ENCODE data around the gene SIRT6. TPM values are rescaled to one million over a fixed set of nuclear protein-coding genes. Genes with fewer than 3 reads are reported as not detected.
"Not testable (repeated sequence)": the region's sequence is repeated elsewhere in the genome, so short reads cannot be mapped to it uniquely, and the experiment has no call there.

Gene SIRT6
- total RNA-seq, 1 experiment from 2014 or later: 28.1 TPM

DNA sequence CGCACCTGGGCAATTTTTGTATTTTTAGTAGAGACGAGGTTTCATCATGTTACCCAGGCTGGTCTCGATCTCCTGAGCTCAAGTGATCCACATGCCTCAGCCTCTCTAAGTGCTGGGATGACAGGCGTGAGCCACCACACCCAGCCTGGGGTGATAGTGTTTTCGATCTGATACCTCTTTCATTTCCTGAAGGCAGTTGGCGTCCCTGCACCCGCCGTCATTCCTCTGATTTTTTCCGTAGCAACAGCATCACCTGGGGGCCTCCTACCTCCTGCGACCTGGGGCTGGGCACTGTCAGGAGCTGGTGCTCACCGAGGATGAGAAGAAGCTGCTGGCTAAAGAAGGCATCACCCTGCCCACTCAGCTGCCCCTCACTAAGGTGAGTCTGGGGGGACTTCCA is 18.1 kb downstream of the SIRT6 start:
- POLR2A ChIA-PET: no interaction called here
- CTCF ChIA-PET: interaction anchor here (0.5 to 6.2 kb wide), 5 partner anchors 22 to 664 kb away, joined by 3 to 57 read pairs (median 5); no protein-coding TSS in a partner anchor
- Mint-ChIP-seq H3K36me3 (no peaks in the 10 kb centered on the region), H3K27ac (no peak overlapping the region), H3K9me3 (no peaks in the 10 kb centered on the region), H3K4me1 (no peaks in the 10 kb centered on the region), H3K4me3 (no peak overlapping the region), H3K27me3 (ENCODE audit: low read depth) (peaks cover 20% of the 10 kb centered on the region)
- TF ChIP-seq PRDM15 (CRISPR knock-in tag; IDR thresholded peaks at IDR 0.05) (no peak), ZNF121 (CRISPR knock-in tag; IDR thresholded peaks at IDR 0.05) (no peak), OVOL2 (CRISPR knock-in tag; IDR thresholded peaks at IDR 0.05; ENCODE audit: borderline replicate concordance) (no peak), HMGA2 (CRISPR knock-in tag; IDR thresholded peaks at IDR 0.05) (no peak)
- ATAC-seq: no peak
- no peak for DNase-seq (ENCODE audit: low spot score)

GRCh38 chr19:4161415-4162077 is 20.8 kb downstream of the SIRT6 start:
- ChIA-PET CTCF (interaction anchor here (2.5 to 6.2 kb wide), 2 partner anchors 21 kb away, joined by 22 to 57 read pairs; no protein-coding TSS in a partner anchor), POLR2A (no interaction called here)
- Mint-ChIP-seq H3K9me3 (no peaks in the 10 kb centered on the region), H3K27me3 (ENCODE audit: low read depth) (peaks cover 10% of the 10 kb centered on the region), H3K4me1 (no peaks in the 10 kb centered on the region), H3K27ac (no peak overlapping the region), H3K36me3 (no peaks in the 10 kb centered on the region), H3K4me3 (no peak overlapping the region)
- no peak for ATAC-seq
- no peak for DNase-seq (ENCODE audit: low spot score)
- TF ChIP-seq ZNF263 (CRISPR knock-in tag; IDR thresholded peaks at IDR 0.05; ENCODE audit: low read depth): no peak
- no peak for TF ChIP-seq PRDM15 (CRISPR knock-in tag; IDR thresholded peaks at IDR 0.05)
- no peak for TF ChIP-seq SOX15 (CRISPR knock-in tag; IDR thresholded peaks at IDR 0.05)
- TF ChIP-seq ETV6 (CRISPR knock-in tag; IDR thresholded peaks at IDR 0.05): no peak
- no peak for TF ChIP-seq OVOL2 (CRISPR knock-in tag; IDR thresholded peaks at IDR 0.05; ENCODE audit: borderline replicate concordance)
- no peak for TF ChIP-seq NR2C2 (CRISPR knock-in tag; IDR thresholded peaks at IDR 0.05)
- TF ChIP-seq, protein P1, sequence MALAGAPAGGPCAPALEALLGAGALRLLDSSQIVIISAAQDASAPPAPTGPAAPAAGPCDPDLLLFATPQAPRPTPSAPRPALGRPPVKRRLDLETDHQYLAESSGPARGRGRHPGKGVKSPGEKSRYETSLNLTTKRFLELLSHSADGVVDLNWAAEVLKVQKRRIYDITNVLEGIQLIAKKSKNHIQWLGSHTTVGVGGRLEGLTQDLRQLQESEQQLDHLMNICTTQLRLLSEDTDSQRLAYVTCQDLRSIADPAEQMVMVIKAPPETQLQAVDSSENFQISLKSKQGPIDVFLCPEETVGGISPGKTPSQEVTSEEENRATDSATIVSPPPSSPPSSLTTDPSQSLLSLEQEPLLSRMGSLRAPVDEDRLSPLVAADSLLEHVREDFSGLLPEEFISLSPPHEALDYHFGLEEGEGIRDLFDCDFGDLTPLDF (CRISPR knock-in tag; IDR thresholded peaks at IDR 0.05): no peak

DNA sequence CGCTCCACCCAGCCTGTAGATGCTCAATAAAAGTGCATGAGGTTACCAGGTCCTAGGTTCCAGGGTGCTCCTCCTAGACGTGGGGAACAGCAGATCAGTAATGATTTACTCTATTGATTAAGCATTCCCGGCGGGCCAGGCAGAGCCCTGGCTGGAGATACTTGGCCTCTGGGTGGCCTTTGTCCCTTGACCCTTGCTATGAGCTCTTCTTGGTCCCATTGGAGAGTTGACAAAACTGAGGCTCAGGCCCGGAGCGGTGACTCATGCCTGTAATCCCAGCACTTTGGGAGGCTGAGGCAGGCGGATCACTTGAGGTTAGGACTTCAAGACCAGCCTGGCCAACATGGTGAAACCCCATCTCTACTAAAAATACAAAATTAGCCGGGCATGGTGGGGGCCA is 24.4 kb downstream of the SIRT6 start:
- H3K27me3 Mint-ChIP-seq (ENCODE audit: low read depth): peaks cover 12% of the 10 kb centered on the region
- H3K4me3 Mint-ChIP-seq; ATAC-seq; H3K36me3 Mint-ChIP-seq; H3K9me3 Mint-ChIP-seq; H3K27ac Mint-ChIP-seq; H3K4me1 Mint-ChIP-seq; POLR2A ChIA-PET; DNase-seq (ENCODE audit: low spot score): not testable (repeated sequence)
- CTCF ChIA-PET: interaction anchor here (1.1 to 1.8 kb wide), 2 partner anchors 16 to 18 kb away, joined by 3 to 13 read pairs; no protein-coding TSS in a partner anchor

- CTCF ChIA-PET: interaction anchor here (0.6 to 1.8 kb wide), 3 partner anchors 15 to 29 kb away, joined by 3 to 13 read pairs (median 3); no protein-coding TSS in a partner anchor
- DNase-seq (ENCODE audit: low spot score) (no peak), ATAC-seq (no peak)
- H3K4me3 Mint-ChIP-seq: no peak overlapping the region
- H3K4me1 Mint-ChIP-seq: no peaks in the 10 kb centered on the region
- no peaks in the 10 kb centered on the region for H3K9me3 Mint-ChIP-seq
- H3K36me3 Mint-ChIP-seq: no peaks in the 10 kb centered on the region
- H3K27ac Mint-ChIP-seq: no peak overlapping the region
- H3K27me3 Mint-ChIP-seq (ENCODE audit: low read depth): peaks cover 12% of the 10 kb centered on the region
- POLR2A ChIA-PET: no interaction called here
- TF ChIP-seq ATF2 (CRISPR knock-in tag; IDR thresholded peaks at IDR 0.05; ENCODE audit: borderline replicate concordance, low read depth) (no peak), NR2C2 (CRISPR knock-in tag; IDR thresholded peaks at IDR 0.05) (no peak), ZNF232 (CRISPR knock-in tag; IDR thresholded peaks at IDR 0.05) (no peak), CDX4 (CRISPR knock-in tag; IDR thresholded peaks at IDR 0.05; ENCODE audit: borderline replicate concordance) (no peak), CREM (CRISPR knock-in tag; IDR thresholded peaks at IDR 0.05) (no peak), E2F4 (CRISPR knock-in tag; IDR thresholded peaks at IDR 0.05; ENCODE audit: borderline replicate concordance, low read depth) (no peak), JUN (CRISPR knock-in tag; IDR thresholded peaks at IDR 0.05) (no peak), SMAD3 (CRISPR knock-in tag; IDR thresholded peaks at IDR 0.05; ENCODE audit: borderline replicate concordance) (no peak)
These were observed 25.2 kb downstream of the SIRT6 start for GRCh38 chr19:4157164-4157563.

Measured in WTC11 (cell line).